Left lung (tissue), 10 donors: ENCODE measurements around the gene DNM3. TPM values are rescaled to one million over a fixed set of nuclear protein-coding genes. Genes with fewer than 3 reads are reported as not detected.
"Not testable (repeated sequence)": the region's sequence is repeated elsewhere in the genome, so short reads cannot be mapped to it uniquely, and the experiment has no call there.

Source experiments
- ATAC-seq: fragments of 200-7000 bp; cut with Tn5 transposase; one replicate; pipeline ENCODE4 v1.9.1; 2020; ENCODE audit warnings: moderate library complexity
- DNase-seq, 4 donors: peaks; one replicate each; pipeline ENCODE4 v3.0.0-alpha.2; 2013 to 2020
- H3K27ac ChIP-seq, 2 donors: fragments of 200-600 bp; sonication (generic) in 1 of 2; one replicate each; pipeline versions ENCODE4 v1.5.0 to v1.8.0; 2020 to 2021
- H3K27me3 ChIP-seq, 2 donors: fragments of 200-600 bp; sonication (generic) in 1 of 2; one replicate each; pipeline versions ENCODE4 v1.5.0 to v1.8.0; 2020 to 2021
- H3K36me3 ChIP-seq, 2 donors: fragments of 200-600 bp; sonication (generic) in 1 of 2; one replicate each; pipeline versions ENCODE4 v1.5.0 to v1.8.0; 2020 to 2021
- H3K4me1 ChIP-seq, 2 donors: fragments of 200-600 bp; one replicate each; pipeline ENCODE4 v1.8.0; 2021
- H3K4me3 ChIP-seq, 2 donors: fragments of 200-600 bp; sonication (generic) in 1 of 2; one replicate each; pipeline versions ENCODE4 v1.5.0 to v1.8.0; 2020 to 2021; ENCODE audit warnings: mild to moderate bottlenecking in 1 of 2
- H3K9me3 ChIP-seq, 2 donors: fragments of 200-600 bp; sonication (generic) in 1 of 2; one replicate each; pipeline versions ENCODE4 v1.5.0 to v1.8.0; 2020 to 2021
- CTCF ChIP-seq, 2 donors: fragments of 200-600 bp; sonication (generic) in 1 of 2; IDR thresholded peaks; one replicate each; pipeline versions ENCODE4 v1.5.0 to v1.8.0; 2021; ENCODE audit warnings: antibody characterized with exemption in 2 of 2
- intact Hi-C, 2 donors: fragments of 100-400 bp; cut with DNase I; formaldehyde crosslinking; loops; one replicate each; pipeline versions ENCODE4 v1.11.2 to v1.14.2; 2022
- polyA plus RNA-seq, 6 donors: library from polyadenylated mRNA; unstranded; fragments of 120-200 nt; gene quantifications; one replicate each; pipeline ENCODE4 v1.2.1, GENCODE V29; 2013; ENCODE audit not compliant: insufficient read length in 6 of 6
- total RNA-seq, 2 donors: library from RNA; stranded (reverse); fragmentation: NEBNext Ultra II Directional; extraction: Animal tissue kit (Norgen Biotek cat#: 25700); gene quantifications; one replicate each; pipeline ENCODE4 v1.2.1, GENCODE V29; 2021
- donor health status: DM: no; HTN: yes; CAD: no.
- donor health status: DM: no; HTN: no; CAD: no.

Gene DNM3
- total and polyA plus RNA-seq, 8 donors = 5.2 to 7.7 (median 6.3) TPM

GRCh38 chr1:172357753-172358385, 516.6 kb downstream of the DNM3 start:
- ATAC-seq (no peak), DNase-seq (no peak)
- TF ChIP-seq CTCF (IDR thresholded peaks at IDR 0.05) = no peak
- Histone ChIP-seq H3K36me3 (no peaks in the 10 kb centered on the region), H3K9me3 (no peaks in the 10 kb centered on the region), H3K4me3 (no peak overlapping the region), H3K4me1 (peaks cover 22 to 29% of the 10 kb centered on the region in 2 donors), H3K27ac (peak overlapping the region; percentile 79 to 83), H3K27me3 (no peaks in the 10 kb centered on the region)
- intact Hi-C loops = no loop called here

- Histone ChIP-seq H3K9me3 (no peaks in the 10 kb centered on the region), H3K4me3 (no peak overlapping the region), H3K4me1 (peaks cover 22 to 29% of the 10 kb centered on the region in 2 donors), H3K27me3 (no peaks in the 10 kb centered on the region), H3K36me3 (no peaks in the 10 kb centered on the region), H3K27ac (peak overlapping the region; percentile 79 to 83)
- intact Hi-C loops = no loop called here
- no peak for TF ChIP-seq CTCF (IDR thresholded peaks at IDR 0.05)
- peak in 1 of 4 donors; percentile 61 for DNase-seq
- peak; percentile 51 for ATAC-seq
These were observed 518.2 kb downstream of the DNM3 start for GRCh38 chr1:172359491-172359999.

GRCh38 chr1:172360511-172360910, 519.2 kb downstream of the DNM3 start:
- no peak overlapping the region for H3K4me3 ChIP-seq
- peak overlapping the region in 1 of 2 donors; percentile 83 for H3K27ac ChIP-seq
- no peaks in the 10 kb centered on the region for H3K27me3 ChIP-seq
- DNase-seq = no peak
- H3K9me3 ChIP-seq = no peaks in the 10 kb centered on the region
- no peaks in the 10 kb centered on the region for H3K36me3 ChIP-seq
- intact Hi-C loops = no loop called here
- no peak for TF ChIP-seq CTCF (IDR thresholded peaks at IDR 0.05)
- ATAC-seq = no peak
- peaks cover 22 to 29% of the 10 kb centered on the region in 2 donors for H3K4me1 ChIP-seq

GRCh38 chr1:172360985-172361384, 519.7 kb downstream of the DNM3 start:
- Histone ChIP-seq H3K36me3 (no peaks in the 10 kb centered on the region), H3K27me3 (no peaks in the 10 kb centered on the region), H3K4me1 (peaks cover 20 to 29% of the 10 kb centered on the region in 2 donors), H3K9me3 (peaks cover 0 to 3% of the 10 kb centered on the region in 2 donors), H3K27ac (peak overlapping the region in 1 of 2 donors; percentile 83), H3K4me3 (no peak overlapping the region)
- no peak for TF ChIP-seq CTCF (IDR thresholded peaks at IDR 0.05)
- DNase-seq (no peak), ATAC-seq (no peak)
- intact Hi-C loops = no loop called here

GRCh38 chr1:172363852-172364251, 522.6 kb downstream of the DNM3 start:
- Histone ChIP-seq H3K4me3 (no peak overlapping the region), H3K36me3 (no peaks in the 10 kb centered on the region), H3K27ac (no peak overlapping the region), H3K27me3 (no peaks in the 10 kb centered on the region), H3K9me3 (peaks cover 0 to 23% of the 10 kb centered on the region in 2 donors), H3K4me1 (peaks cover 10 to 11% of the 10 kb centered on the region in 2 donors)
- ATAC-seq = no peak
- DNase-seq = no peak
- intact Hi-C loops = no loop called here
- TF ChIP-seq CTCF (IDR thresholded peaks at IDR 0.05) = no peak

GRCh38 chr1:172371646-172372045, 530.3 kb downstream of the DNM3 start:
- ATAC-seq = not testable (repeated sequence)

More at GRCh38 chr1:172371646-172372045, 530.3 kb downstream of the DNM3 start:
- H3K27ac ChIP-seq, H3K4me1 ChIP-seq, H3K27me3 ChIP-seq, H3K4me3 ChIP-seq, intact Hi-C loops, H3K36me3 ChIP-seq, DNase-seq: not testable (repeated sequence)
- H3K9me3 ChIP-seq = peaks cover 0 to 15% of the 10 kb centered on the region in 2 donors
